ENCODE data around the gene KCNIP4. TPM values are rescaled to one million over a fixed set of nuclear protein-coding genes. Genes with fewer than 3 reads are reported as not detected.

KCNIP4 gene
- polyA plus RNA-seq, 2 donors = 0.12 TPM; not detected in 1

- Histone ChIP-seq H3K9me3 (ENCODE audit: control insufficient read depth in 2 of 2, insufficient read depth in 1 of 2, low read depth in 1 of 2, low read length in 1 of 2) (no peaks in the 10 kb centered on the region), H3K27me3 (ENCODE audit: control insufficient read depth in 1 of 2, insufficient read depth in 2 of 2, low read length in 2 of 2) (no peaks in the 10 kb centered on the region), H3K4me3 (ENCODE audit: low read depth in 1 of 2, low read length in 2 of 2) (no peak overlapping the region), H3K27ac (ENCODE audit: low read depth in 2 of 2, low read length in 1 of 2) (no peak overlapping the region), H3K36me3 (ENCODE audit: control insufficient read depth in 2 of 2, insufficient read depth in 2 of 2, low read length in 1 of 2) (no peaks in the 10 kb centered on the region), H3K4me1 (ENCODE audit: control insufficient read depth in 2 of 2, insufficient read depth in 2 of 2, low read length in 1 of 2) (no peaks in the 10 kb centered on the region)
- WGBS, 2 donors = 38 to 50% methylated on average over 6 of the region's 6 CpGs
Measured at GRCh38 chr4:20960291-20960690, 988.3 kb downstream of the KCNIP4 start.

DNA sequence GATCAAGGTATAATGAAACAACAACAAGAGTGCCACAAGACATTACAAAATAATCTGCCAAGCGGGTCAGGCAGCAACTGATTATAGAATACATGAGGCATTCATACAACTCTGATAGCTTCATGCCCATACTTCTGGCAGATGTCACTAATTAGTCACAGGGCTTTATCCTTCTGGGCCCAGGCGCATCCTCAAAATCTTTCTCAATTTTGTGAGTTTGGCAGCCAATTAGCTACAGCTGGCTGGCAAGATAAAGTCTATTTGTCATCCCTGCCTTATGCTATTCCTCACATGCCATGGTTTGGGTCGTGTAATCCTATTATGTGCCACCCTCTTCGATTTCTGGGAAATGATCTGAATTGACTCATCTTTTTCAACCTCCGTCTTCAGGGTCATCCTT, 994.0 kb downstream of the KCNIP4 start:
- Histone ChIP-seq H3K27ac (ENCODE audit: low read depth in 2 of 2, low read length in 1 of 2) (no peak overlapping the region), H3K4me1 (ENCODE audit: control insufficient read depth in 2 of 2, insufficient read depth in 2 of 2, low read length in 1 of 2) (no peaks in the 10 kb centered on the region), H3K4me3 (ENCODE audit: low read depth in 1 of 2, low read length in 2 of 2) (no peak overlapping the region), H3K36me3 (ENCODE audit: control insufficient read depth in 2 of 2, insufficient read depth in 2 of 2, low read length in 1 of 2) (no peaks in the 10 kb centered on the region), H3K9me3 (ENCODE audit: control insufficient read depth in 2 of 2, insufficient read depth in 1 of 2, low read depth in 1 of 2, low read length in 1 of 2) (no peaks in the 10 kb centered on the region), H3K27me3 (ENCODE audit: control insufficient read depth in 1 of 2, insufficient read depth in 2 of 2, low read length in 2 of 2) (no peaks in the 10 kb centered on the region)
- WGBS, 2 donors = 69 to 74% methylated on average over 5 of the region's 5 CpGs

DNA sequence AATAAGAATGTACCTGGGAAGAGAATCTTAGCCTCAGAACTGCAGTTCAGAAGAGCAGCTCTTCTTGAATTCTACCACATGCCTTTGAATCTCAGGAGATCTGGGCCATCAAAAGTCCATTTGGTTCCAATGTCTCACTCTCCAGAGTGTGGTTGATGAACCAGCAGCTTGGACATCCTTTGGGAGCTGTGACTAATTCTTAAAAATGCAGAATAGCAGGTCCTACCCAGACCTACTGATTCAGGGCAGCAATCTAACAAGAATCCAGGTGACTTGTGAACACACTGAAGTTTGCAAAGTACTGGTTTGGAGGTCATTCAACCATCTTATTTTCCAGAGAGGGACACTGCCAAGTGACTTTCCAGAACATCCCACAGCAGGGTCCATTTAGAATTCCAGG, 1003.6 kb downstream of the KCNIP4 start:
- Histone ChIP-seq H3K4me1 (ENCODE audit: control insufficient read depth in 2 of 2, insufficient read depth in 2 of 2, low read length in 1 of 2) (no peaks in the 10 kb centered on the region), H3K4me3 (ENCODE audit: low read depth in 1 of 2, low read length in 2 of 2) (no peak overlapping the region), H3K27ac (ENCODE audit: low read depth in 2 of 2, low read length in 1 of 2) (no peak overlapping the region), H3K36me3 (ENCODE audit: control insufficient read depth in 2 of 2, insufficient read depth in 2 of 2, low read length in 1 of 2) (no peaks in the 10 kb centered on the region), H3K27me3 (ENCODE audit: control insufficient read depth in 1 of 2, insufficient read depth in 2 of 2, low read length in 2 of 2) (no peaks in the 10 kb centered on the region), H3K9me3 (ENCODE audit: control insufficient read depth in 2 of 2, insufficient read depth in 1 of 2, low read depth in 1 of 2, low read length in 1 of 2) (peaks cover 0 to 3% of the 10 kb centered on the region in 2 donors)

- Histone ChIP-seq H3K36me3 (ENCODE audit: control insufficient read depth in 2 of 2, insufficient read depth in 2 of 2, low read length in 1 of 2) (no peaks in the 10 kb centered on the region), H3K4me1 (ENCODE audit: control insufficient read depth in 2 of 2, insufficient read depth in 2 of 2, low read length in 1 of 2) (no peaks in the 10 kb centered on the region), H3K9me3 (ENCODE audit: control insufficient read depth in 2 of 2, insufficient read depth in 1 of 2, low read depth in 1 of 2, low read length in 1 of 2) (peaks cover 0 to 3% of the 10 kb centered on the region in 2 donors)
Measured at GRCh38 chr4:20944451-20944850, 1004.1 kb downstream of the KCNIP4 start.

GRCh38 chr4:20938204-20938603, 1010.4 kb downstream of the KCNIP4 start:
- Histone ChIP-seq H3K4me1 (ENCODE audit: control insufficient read depth in 2 of 2, insufficient read depth in 2 of 2, low read length in 1 of 2) (no peaks in the 10 kb centered on the region), H3K27ac (ENCODE audit: low read depth in 2 of 2, low read length in 1 of 2) (no peak overlapping the region), H3K36me3 (ENCODE audit: control insufficient read depth in 2 of 2, insufficient read depth in 2 of 2, low read length in 1 of 2) (no peaks in the 10 kb centered on the region), H3K4me3 (ENCODE audit: low read depth in 1 of 2, low read length in 2 of 2) (no peak overlapping the region), H3K27me3 (ENCODE audit: control insufficient read depth in 1 of 2, insufficient read depth in 2 of 2, low read length in 2 of 2) (no peaks in the 10 kb centered on the region), H3K9me3 (ENCODE audit: control insufficient read depth in 2 of 2, insufficient read depth in 1 of 2, low read depth in 1 of 2, low read length in 1 of 2) (no peaks in the 10 kb centered on the region)
- 82 to 83% methylated on average over 2 of the region's 2 CpGs for WGBS, 2 donors

More at GRCh38 chr4:20944451-20944850, 1004.1 kb downstream of the KCNIP4 start:
- Histone ChIP-seq H3K27me3 (ENCODE audit: control insufficient read depth in 1 of 2, insufficient read depth in 2 of 2, low read length in 2 of 2) (no peaks in the 10 kb centered on the region), H3K27ac (ENCODE audit: low read depth in 2 of 2, low read length in 1 of 2) (no peak overlapping the region), H3K4me3 (ENCODE audit: low read depth in 1 of 2, low read length in 2 of 2) (no peak overlapping the region)
- WGBS, 2 donors = 70 to 76% methylated on average over 3 of the region's 3 CpGs

- H3K9me3 ChIP-seq (ENCODE audit: control insufficient read depth in 2 of 2, insufficient read depth in 1 of 2, low read depth in 1 of 2, low read length in 1 of 2) = no peaks in the 10 kb centered on the region
- H3K27me3 ChIP-seq (ENCODE audit: control insufficient read depth in 1 of 2, insufficient read depth in 2 of 2, low read length in 2 of 2) = no peaks in the 10 kb centered on the region
Measured at GRCh38 chr4:20926529-20926928, 1022.0 kb downstream of the KCNIP4 start.

GRCh38 chr4:20925176-20925575, 1023.4 kb downstream of the KCNIP4 start:
- Histone ChIP-seq H3K27ac (ENCODE audit: low read depth in 2 of 2, low read length in 1 of 2) (no peak overlapping the region), H3K4me3 (ENCODE audit: low read depth in 1 of 2, low read length in 2 of 2) (no peak overlapping the region), H3K9me3 (ENCODE audit: control insufficient read depth in 2 of 2, insufficient read depth in 1 of 2, low read depth in 1 of 2, low read length in 1 of 2) (no peaks in the 10 kb centered on the region), H3K4me1 (ENCODE audit: control insufficient read depth in 2 of 2, insufficient read depth in 2 of 2, low read length in 1 of 2) (no peaks in the 10 kb centered on the region), H3K36me3 (ENCODE audit: control insufficient read depth in 2 of 2, insufficient read depth in 2 of 2, low read length in 1 of 2) (no peaks in the 10 kb centered on the region), H3K27me3 (ENCODE audit: control insufficient read depth in 1 of 2, insufficient read depth in 2 of 2, low read length in 2 of 2) (no peaks in the 10 kb centered on the region)
- WGBS, 2 donors = 75 to 77% methylated on average over 4 of the region's 4 CpGs

More at GRCh38 chr4:20926529-20926928, 1022.0 kb downstream of the KCNIP4 start:
- Histone ChIP-seq H3K27ac (ENCODE audit: low read depth in 2 of 2, low read length in 1 of 2) (no peak overlapping the region), H3K4me3 (ENCODE audit: low read depth in 1 of 2, low read length in 2 of 2) (no peak overlapping the region), H3K36me3 (ENCODE audit: control insufficient read depth in 2 of 2, insufficient read depth in 2 of 2, low read length in 1 of 2) (no peaks in the 10 kb centered on the region), H3K4me1 (ENCODE audit: control insufficient read depth in 2 of 2, insufficient read depth in 2 of 2, low read length in 1 of 2) (no peaks in the 10 kb centered on the region)

DNA sequence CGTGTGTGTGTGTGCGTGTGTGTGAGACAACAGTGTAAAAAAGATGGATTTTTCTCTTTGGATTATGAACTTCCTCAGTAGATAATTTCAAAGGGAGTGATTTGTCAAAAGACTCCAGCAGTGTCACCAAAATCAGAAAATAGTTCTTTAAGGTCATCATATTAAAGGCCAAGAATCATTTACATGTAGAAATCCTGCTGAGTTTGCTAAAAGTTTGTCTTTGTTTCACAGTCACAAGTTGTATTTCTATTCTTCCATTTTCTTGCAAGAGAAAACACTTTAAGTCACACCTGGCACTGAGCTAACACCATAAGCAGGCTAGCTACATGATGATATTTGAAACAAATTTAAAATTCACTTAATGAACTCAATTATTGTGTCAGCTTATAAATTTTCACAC, 1025.6 kb downstream of the KCNIP4 start:
- Histone ChIP-seq H3K9me3 (ENCODE audit: control insufficient read depth in 2 of 2, insufficient read depth in 1 of 2, low read depth in 1 of 2, low read length in 1 of 2) (no peaks in the 10 kb centered on the region), H3K36me3 (ENCODE audit: control insufficient read depth in 2 of 2, insufficient read depth in 2 of 2, low read length in 1 of 2) (no peaks in the 10 kb centered on the region), H3K27ac (ENCODE audit: low read depth in 2 of 2, low read length in 1 of 2) (no peak overlapping the region), H3K27me3 (ENCODE audit: control insufficient read depth in 1 of 2, insufficient read depth in 2 of 2, low read length in 2 of 2) (no peaks in the 10 kb centered on the region), H3K4me3 (ENCODE audit: low read depth in 1 of 2, low read length in 2 of 2) (no peak overlapping the region), H3K4me1 (ENCODE audit: control insufficient read depth in 2 of 2, insufficient read depth in 2 of 2, low read length in 1 of 2) (no peaks in the 10 kb centered on the region)
- WGBS, 2 donors = 85 to 87% methylated on average over 2 of the region's 2 CpGs

GRCh38 chr4:20916106-20916505, 1032.5 kb downstream of the KCNIP4 start:
- no peaks in the 10 kb centered on the region for H3K36me3 ChIP-seq (ENCODE audit: control insufficient read depth in 2 of 2, insufficient read depth in 2 of 2, low read length in 1 of 2)
- H3K9me3 ChIP-seq (ENCODE audit: control insufficient read depth in 2 of 2, insufficient read depth in 1 of 2, low read depth in 1 of 2, low read length in 1 of 2) = no peaks in the 10 kb centered on the region
- no peak overlapping the region for H3K27ac ChIP-seq (ENCODE audit: low read depth in 2 of 2, low read length in 1 of 2)
- WGBS, 2 donors = 46 to 61% methylated on average over 1 of the region's 1 CpG
- no peak overlapping the region for H3K4me3 ChIP-seq (ENCODE audit: low read depth in 1 of 2, low read length in 2 of 2)
- H3K4me1 ChIP-seq (ENCODE audit: control insufficient read depth in 2 of 2, insufficient read depth in 2 of 2, low read length in 1 of 2) = no peaks in the 10 kb centered on the region
- no peaks in the 10 kb centered on the region for H3K27me3 ChIP-seq (ENCODE audit: control insufficient read depth in 1 of 2, insufficient read depth in 2 of 2, low read length in 2 of 2)

GRCh38 chr4:20904966-20905365, 1043.6 kb downstream of the KCNIP4 start:
- Histone ChIP-seq H3K9me3 (ENCODE audit: control insufficient read depth in 2 of 2, insufficient read depth in 1 of 2, low read depth in 1 of 2, low read length in 1 of 2) (no peaks in the 10 kb centered on the region), H3K36me3 (ENCODE audit: control insufficient read depth in 2 of 2, insufficient read depth in 2 of 2, low read length in 1 of 2) (no peaks in the 10 kb centered on the region), H3K4me1 (ENCODE audit: control insufficient read depth in 2 of 2, insufficient read depth in 2 of 2, low read length in 1 of 2) (no peaks in the 10 kb centered on the region), H3K27ac (ENCODE audit: low read depth in 2 of 2, low read length in 1 of 2) (no peak overlapping the region), H3K27me3 (ENCODE audit: control insufficient read depth in 1 of 2, insufficient read depth in 2 of 2, low read length in 2 of 2) (no peaks in the 10 kb centered on the region), H3K4me3 (ENCODE audit: low read depth in 1 of 2, low read length in 2 of 2) (no peak overlapping the region)
- 71% methylated on average over 3 of the region's 3 CpGs for WGBS, 2 donors
